ENCODE results near the gene RFX2.
"Not testable (repeated sequence)": the region's sequence is repeated elsewhere in the genome, so short reads cannot be mapped to it uniquely, and the experiment has no call there.

Gene RFX2

DNA sequence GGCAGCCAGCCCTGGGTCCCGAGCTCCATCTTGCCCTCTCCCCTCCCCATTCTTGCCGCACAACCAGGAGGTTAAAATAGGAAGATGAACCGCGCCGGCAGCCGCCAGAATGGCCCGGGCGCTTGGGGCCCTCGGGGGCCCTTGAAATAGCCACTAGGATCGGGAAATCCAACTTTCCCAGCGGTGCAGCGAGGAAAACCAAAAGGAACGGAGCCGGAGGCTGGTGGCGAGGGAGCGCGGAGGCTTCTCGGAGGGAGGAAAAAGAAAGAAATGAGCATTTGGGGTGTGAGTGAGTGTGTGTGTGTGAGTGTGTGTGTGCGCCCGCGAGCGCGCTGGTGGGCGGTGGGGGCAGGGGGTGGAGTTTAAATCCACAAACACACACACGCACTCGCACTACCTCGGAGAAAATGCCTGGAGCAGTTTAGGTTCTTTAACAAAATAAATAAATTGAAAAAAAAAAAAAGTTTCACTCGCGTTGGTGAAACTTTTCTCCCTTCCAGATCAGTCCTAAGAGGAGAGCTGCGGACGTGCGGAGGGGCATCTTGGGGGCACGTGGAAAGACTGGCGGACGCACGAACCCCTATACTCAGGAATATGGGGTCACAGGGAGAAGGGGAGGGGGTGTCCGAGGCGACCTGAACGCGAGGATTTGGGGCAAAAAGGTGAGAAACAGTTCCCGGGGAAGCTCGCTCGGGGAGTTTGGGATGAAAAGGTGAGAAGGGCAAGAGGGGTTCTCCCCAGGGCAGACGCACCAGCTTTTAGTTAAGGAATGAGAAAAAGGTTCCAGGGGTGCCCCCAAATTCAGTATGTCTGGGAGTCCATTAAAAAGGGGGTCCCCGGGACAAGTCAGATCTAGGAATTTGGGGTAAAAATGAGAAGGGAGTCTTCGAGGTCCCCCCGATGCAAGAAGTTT is 1.3 kb downstream of the RFX2 start:
- H3K4me3 ChIP-seq: peak overlapping the region; percentile 56 to 75 (median 66)
- TF ChIP-seq Cebpa-rat (IDR thresholded peaks at IDR 0.05): no peak
- peak overlapping the region; percentile 92 to 100 (median 96) for H3K4me2 ChIP-seq
- H4K20me1 ChIP-seq: peaks cover 0 to 16% (median 8%) of the 10 kb centered on the region in 11 experiments; a peak in 5 of 22 replicates
- H3K4me1 ChIP-seq: peaks cover 14 to 24% (median 18%) of the 10 kb centered on the region in 10 experiments
- H3K9ac ChIP-seq: peak overlapping the region in 10 of 11 experiments; percentile 29 to 83 (median 66); a peak in 15 of 22 replicates
- no peaks in the 10 kb centered on the region for H3K9me3 ChIP-seq (replicated peaks in 1 of 11)
- H3K27ac ChIP-seq: peak overlapping the region in 2 of 11 experiments; percentile 71 to 78; a peak in 5 of 22 replicates
- H3K27me3 ChIP-seq: peaks cover 25 to 34% (median 32%) of the 10 kb centered on the region in 11 experiments
- H3K36me3 ChIP-seq: no peaks in the 10 kb centered on the region

DNA sequence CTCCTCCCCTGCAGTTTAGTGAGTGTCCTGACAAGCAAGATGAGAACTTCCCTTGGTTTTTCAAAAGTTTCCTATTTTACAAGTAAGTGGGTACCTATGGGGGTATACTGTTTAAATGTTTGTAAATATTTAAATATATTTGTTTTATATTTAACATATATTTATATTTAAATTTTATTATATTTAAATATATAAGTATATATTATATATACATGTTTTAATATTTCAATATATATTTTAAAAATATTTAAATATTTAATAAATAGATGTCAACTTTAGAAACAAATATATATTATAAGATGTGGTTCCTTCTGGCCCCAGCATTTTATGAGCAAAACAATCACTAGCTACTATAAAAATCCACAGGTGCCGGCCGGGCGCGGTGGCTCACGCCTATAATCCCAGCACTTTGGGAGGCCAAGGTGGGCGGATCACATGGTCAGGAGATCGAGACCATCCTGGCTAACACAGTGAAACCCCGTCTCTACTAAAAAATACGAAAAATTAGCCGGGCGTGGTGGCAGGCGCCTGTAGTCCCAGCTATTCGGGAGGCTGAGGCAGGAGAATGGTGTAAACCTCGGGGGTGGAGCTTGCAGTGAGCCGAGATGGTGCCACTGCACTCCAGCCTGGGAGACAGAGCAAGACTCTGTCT is 3.5 kb downstream of the RFX2 start:
- H3K9me3 ChIP-seq (replicated peaks in 1 of 11); H3K4me2 ChIP-seq; H3K4me3 ChIP-seq; H3K36me3 ChIP-seq; H3K9ac ChIP-seq; H3K27ac ChIP-seq: not testable (repeated sequence)
- peaks cover 0 to 16% (median 8%) of the 10 kb centered on the region in 11 experiments; a peak in 5 of 22 replicates for H4K20me1 ChIP-seq
- peaks cover 10 to 23% (median 18%) of the 10 kb centered on the region in 10 experiments for H3K4me1 ChIP-seq
- H3K27me3 ChIP-seq: peaks cover 25 to 34% (median 32%) of the 10 kb centered on the region in 11 experiments

DNA sequence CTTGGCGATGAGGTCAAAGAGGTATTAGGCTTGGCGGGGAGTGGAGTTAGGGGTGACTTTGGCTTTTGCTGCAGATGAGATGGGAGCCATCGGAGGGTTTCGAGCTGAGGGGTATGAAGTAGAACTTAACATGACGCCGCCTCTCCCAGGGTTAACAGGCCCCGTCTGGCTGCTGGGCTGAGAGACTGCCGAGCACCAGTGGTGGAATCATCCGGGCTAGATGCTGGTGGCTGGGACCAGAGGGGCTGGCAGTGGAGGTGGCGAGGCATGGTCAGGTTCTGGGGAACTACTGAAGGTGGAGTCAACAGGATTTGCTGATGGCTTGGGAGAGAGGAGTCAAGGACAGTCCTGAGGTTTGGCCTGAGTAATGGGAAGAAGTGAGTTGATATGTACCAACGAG is 4.9 kb downstream of the RFX2 start:
- Histone ChIP-seq H3K27ac (no peak overlapping the region), H3K4me2 (no peak overlapping the region), H3K9ac (no peak overlapping the region), H3K9me3 (replicated peaks in 1 of 11) (peaks cover 0 to 17% (median 10%) of the 10 kb centered on the region in 11 experiments; a peak in 10 of 22 replicates), H4K20me1 (peaks cover 0 to 16% (median 8%) of the 10 kb centered on the region in 11 experiments; a peak in 5 of 22 replicates), H3K27me3 (peaks cover 25 to 34% (median 32%) of the 10 kb centered on the region in 11 experiments), H3K4me1 (peaks cover 19 to 35% (median 27%) of the 10 kb centered on the region in 10 experiments), H3K36me3 (no peaks in the 10 kb centered on the region), H3K4me3 (no peak overlapping the region)
- TF ChIP-seq Cebpa-rat (IDR thresholded peaks at IDR 0.05): no peak

DNA sequence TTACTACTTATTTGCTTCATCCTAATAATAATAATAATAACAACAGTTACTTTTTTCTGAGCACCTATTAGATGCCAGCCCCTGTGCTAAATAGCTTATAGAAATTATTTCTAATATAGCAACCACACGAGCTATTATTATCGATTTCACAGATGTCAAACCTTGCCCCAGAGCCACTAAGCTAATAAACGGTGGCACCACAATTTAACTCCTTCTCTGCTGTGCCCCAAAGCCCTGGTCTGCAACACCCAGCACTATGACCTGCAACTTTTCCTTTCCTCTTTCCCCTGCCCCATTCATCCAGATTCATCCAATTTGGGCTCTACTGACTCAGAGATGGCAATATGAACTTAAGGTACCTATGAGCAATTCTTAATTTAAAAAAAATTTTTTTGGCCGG is 6.4 kb downstream of the RFX2 start:
- Histone ChIP-seq H3K4me2 (no peak overlapping the region), H3K9ac (no peak overlapping the region), H3K9me3 (replicated peaks in 1 of 11) (peaks cover 0 to 17% (median 10%) of the 10 kb centered on the region in 11 experiments; a peak in 10 of 22 replicates)

DNA sequence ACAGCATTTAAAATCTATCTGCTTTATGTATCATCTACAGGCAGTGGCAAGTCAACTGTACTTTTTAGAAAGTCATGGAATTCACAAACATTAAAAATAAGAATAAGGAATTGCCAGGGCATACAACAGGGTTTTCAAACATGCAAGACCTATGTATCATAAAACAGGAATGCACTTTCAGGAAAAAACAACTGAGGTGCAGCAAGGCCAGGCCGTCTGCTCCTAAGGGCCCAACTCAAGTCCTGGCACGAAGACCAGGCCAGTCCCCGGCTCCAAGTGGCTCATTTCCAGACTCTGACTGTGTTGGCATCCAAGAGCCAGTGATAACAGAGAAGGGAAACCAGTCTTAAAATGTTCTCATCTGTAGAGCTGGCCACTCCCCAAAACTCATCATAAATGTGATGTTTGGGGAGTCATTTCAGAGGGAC is 7.1 kb downstream of the RFX2 start:
- H3K9me3 ChIP-seq (replicated peaks in 1 of 11): peaks cover 0 to 17% (median 10%) of the 10 kb centered on the region in 11 experiments; a peak in 10 of 22 replicates
- H3K27me3 ChIP-seq: peaks cover 7 to 15% (median 13%) of the 10 kb centered on the region in 11 experiments
- no peak overlapping the region for H3K4me3 ChIP-seq
- no peak overlapping the region for H3K9ac ChIP-seq
- no peak overlapping the region for H3K27ac ChIP-seq
- peaks cover 14 to 33% (median 19%) of the 10 kb centered on the region in 10 experiments for H3K4me1 ChIP-seq
- no peak for TF ChIP-seq Cebpa-rat (IDR thresholded peaks at IDR 0.05)
- H3K36me3 ChIP-seq: no peaks in the 10 kb centered on the region
- no peak overlapping the region for H3K4me2 ChIP-seq
- H4K20me1 ChIP-seq: 0 out of 22 replicates have a peak, but pooled peaks cover 0 to 1% (median 0%) of the 10 kb centered on the region in 11 experiments

More for the DNA sequence above, 6.4 kb downstream of the RFX2 start:
- Histone ChIP-seq H3K27me3 (peaks cover 13 to 21% (median 20%) of the 10 kb centered on the region in 11 experiments), H3K36me3 (no peaks in the 10 kb centered on the region), H3K27ac (no peak overlapping the region), H3K4me1 (peaks cover 16 to 37% (median 22%) of the 10 kb centered on the region in 10 experiments), H4K20me1 (peaks cover 0 to 8% (median 0%) of the 10 kb centered on the region in 11 experiments; a peak in 4 of 22 replicates), H3K4me3 (no peak overlapping the region)
- no peak for TF ChIP-seq Cebpa-rat (IDR thresholded peaks at IDR 0.05)

DNA sequence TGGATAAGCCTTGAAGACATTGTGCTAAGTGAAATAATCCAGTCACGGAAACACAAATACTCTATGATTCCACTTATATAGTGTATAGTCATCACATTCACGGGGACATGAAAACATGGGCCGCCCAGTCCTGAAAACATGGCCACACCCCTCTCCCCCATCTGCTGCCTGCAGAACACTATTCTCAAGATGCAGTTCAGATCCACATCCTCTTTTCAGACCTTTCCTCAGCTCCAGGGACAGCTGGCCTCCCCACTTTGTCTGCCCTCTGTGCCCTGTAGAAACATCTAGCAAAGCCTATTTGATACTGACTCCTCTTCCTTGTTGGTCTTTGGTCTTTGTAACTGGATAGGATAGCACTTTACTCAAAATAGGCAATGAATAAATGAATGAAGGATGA is 8.3 kb downstream of the RFX2 start:
- peaks cover 14 to 33% (median 19%) of the 10 kb centered on the region in 10 experiments for H3K4me1 ChIP-seq
- H4K20me1 ChIP-seq: no peaks in the 10 kb centered on the region
- peak overlapping the region in 3 of 11 experiments; percentile 20 to 79 (median 57); a peak in 2 of 22 replicates for H3K4me2 ChIP-seq
- H3K9me3 ChIP-seq (replicated peaks in 1 of 11): peaks cover 0 to 17% (median 10%) of the 10 kb centered on the region in 11 experiments; a peak in 10 of 22 replicates
- no peak for TF ChIP-seq Cebpa-rat (IDR thresholded peaks at IDR 0.05)
- no peak overlapping the region for H3K27ac ChIP-seq
- no peak overlapping the region for H3K4me3 ChIP-seq
- H3K36me3 ChIP-seq: no peaks in the 10 kb centered on the region
- H3K27me3 ChIP-seq: peaks cover 0 to 2% (median under 1%) of the 10 kb centered on the region in 11 experiments; a peak in 11 of 22 replicates
- no peak overlapping the region for H3K9ac ChIP-seq

DNA sequence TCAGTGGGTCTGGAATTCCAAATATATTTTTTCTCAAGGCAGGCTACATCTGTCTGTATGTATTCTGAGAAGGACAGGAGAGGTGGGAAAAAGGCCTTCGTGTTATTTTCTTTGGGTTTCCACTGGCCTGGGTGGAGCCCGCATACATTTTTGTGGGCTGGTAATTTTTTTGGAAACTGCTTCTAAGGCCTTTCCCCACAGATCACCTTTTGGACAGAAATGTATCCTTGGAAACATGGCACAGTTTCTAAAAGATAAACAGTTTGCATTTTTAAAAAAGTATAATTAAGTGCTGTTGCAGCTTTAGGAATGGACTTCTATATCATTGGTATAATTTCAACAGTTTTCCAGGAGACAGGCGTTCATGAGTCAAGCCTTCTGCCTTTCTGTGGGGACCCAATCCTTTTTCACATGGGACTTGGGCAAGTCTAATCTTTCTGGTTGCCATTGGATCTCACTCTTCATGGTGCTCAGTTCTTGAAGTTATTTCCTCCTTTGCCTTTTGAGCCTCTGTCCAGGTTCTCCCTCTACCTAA is 8.9 kb downstream of the RFX2 start:
- Histone ChIP-seq H3K27ac (peak overlapping the region in 1 of 11 experiments; percentile 90; a peak in 2 of 22 replicates), H3K27me3 (no peaks in the 10 kb centered on the region), H3K4me3 (peak overlapping the region in 2 of 10 experiments; percentile 4 to 60; a peak in 1 of 20 replicates), H3K4me2 (peak overlapping the region; percentile 52 to 83 (median 65); a peak in 20 of 22 replicates), H4K20me1 (no peaks in the 10 kb centered on the region), H3K9ac (peak overlapping the region in 1 of 11 experiments; percentile 78; a peak in 1 of 22 replicates), H3K9me3 (replicated peaks in 1 of 11) (peaks cover 0 to 17% (median 10%) of the 10 kb centered on the region in 11 experiments; a peak in 10 of 22 replicates), H3K4me1 (peaks cover 14 to 33% (median 19%) of the 10 kb centered on the region in 10 experiments), H3K36me3 (no peaks in the 10 kb centered on the region)
- no peak for TF ChIP-seq Cebpa-rat (IDR thresholded peaks at IDR 0.05)

DNA sequence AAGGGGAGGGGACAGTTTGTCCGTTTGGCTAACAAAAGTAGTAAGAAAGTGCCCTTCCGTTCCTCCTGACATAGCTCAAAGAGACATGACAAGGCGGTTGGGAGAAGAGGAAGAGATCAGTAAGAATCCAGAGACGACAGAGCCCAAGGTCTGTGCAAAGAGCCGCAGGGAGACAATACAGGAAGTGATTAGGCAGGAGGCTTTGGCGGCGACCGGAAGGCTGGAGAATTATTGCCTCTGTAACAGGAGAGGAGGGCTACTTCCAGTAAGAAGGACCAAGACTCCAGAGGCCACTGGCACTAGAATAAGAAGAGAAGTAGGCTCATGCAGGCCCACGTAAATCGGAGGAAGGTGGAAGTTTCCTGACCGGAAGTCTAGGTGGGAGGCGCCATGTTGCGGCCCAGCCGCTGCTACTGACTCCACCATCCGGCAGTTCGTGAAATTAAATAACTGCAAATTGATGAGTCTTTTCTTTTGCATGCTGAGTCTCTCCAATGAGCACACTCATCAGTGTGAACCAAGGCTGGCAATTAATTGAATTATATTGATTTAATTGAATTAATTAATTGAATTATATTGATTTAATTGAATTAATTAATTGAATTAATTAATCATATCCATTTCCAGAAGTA is 9.9 kb downstream of the RFX2 start:
- H3K4me3 ChIP-seq: peak overlapping the region in 9 of 10 experiments; percentile 4 to 60 (median 43); a peak in 14 of 20 replicates

More for the DNA sequence above, 9.9 kb downstream of the RFX2 start:
- TF ChIP-seq Cebpa-rat (IDR thresholded peaks at IDR 0.05): no peak
- Histone ChIP-seq H3K9ac (peak overlapping the region in 8 of 11 experiments; percentile 39 to 78 (median 66); a peak in 15 of 22 replicates), H3K4me1 (peaks cover 16 to 33% (median 25%) of the 10 kb centered on the region in 10 experiments), H3K27me3 (no peaks in the 10 kb centered on the region), H3K36me3 (no peaks in the 10 kb centered on the region), H4K20me1 (no peaks in the 10 kb centered on the region), H3K4me2 (peak overlapping the region; percentile 52 to 83 (median 65)), H3K27ac (peak overlapping the region; percentile 36 to 90 (median 74); a peak in 20 of 22 replicates), H3K9me3 (replicated peaks in 1 of 11) (peaks cover 0 to 17% (median 10%) of the 10 kb centered on the region in 11 experiments; a peak in 10 of 22 replicates)
